Esophagus muscularis mucosa (tissue), 4 donors: ENCODE data around the gene PLXDC2.

Experiments
- CTCF ChIP-seq, 3 experiments: fragments of 200-600 bp in 2 of 3; fragments of 450-650 bp in 1 of 3; sonication (generic) in 2 of 3; IDR thresholded peaks; one replicate each; pipeline ENCODE4 v1.5.1; 2017 to 2019; ENCODE audit warnings: antibody characterized with exemption in 3 of 3, mild to moderate bottlenecking in 2 of 3, moderate library complexity in 1 of 3
- EP300 ChIP-seq: sonication (generic); formaldehyde crosslinking; IDR thresholded peaks from one replicate; pipeline ENCODE4 v1.6.1; 2017; ENCODE audit warnings: antibody characterized with exemption
- POLR2A ChIP-seq: fragments of 450-650 bp; IDR thresholded peaks from one replicate; pipeline ENCODE4 v1.6.1; 2017; ENCODE audit warnings: antibody characterized with exemption, moderate library complexity, mild to moderate bottlenecking, low read depth

GRCh38 chr10:19840776-19841175 lies 24.5 kb downstream of the PLXDC2 start:
- TF ChIP-seq CTCF (IDR thresholded peaks at IDR 0.05) (no peak), POLR2A (no peak), EP300 (no peak)
